ENCODE measurements around the gene CYP26A1.

CYP26A1 gene

DNA sequence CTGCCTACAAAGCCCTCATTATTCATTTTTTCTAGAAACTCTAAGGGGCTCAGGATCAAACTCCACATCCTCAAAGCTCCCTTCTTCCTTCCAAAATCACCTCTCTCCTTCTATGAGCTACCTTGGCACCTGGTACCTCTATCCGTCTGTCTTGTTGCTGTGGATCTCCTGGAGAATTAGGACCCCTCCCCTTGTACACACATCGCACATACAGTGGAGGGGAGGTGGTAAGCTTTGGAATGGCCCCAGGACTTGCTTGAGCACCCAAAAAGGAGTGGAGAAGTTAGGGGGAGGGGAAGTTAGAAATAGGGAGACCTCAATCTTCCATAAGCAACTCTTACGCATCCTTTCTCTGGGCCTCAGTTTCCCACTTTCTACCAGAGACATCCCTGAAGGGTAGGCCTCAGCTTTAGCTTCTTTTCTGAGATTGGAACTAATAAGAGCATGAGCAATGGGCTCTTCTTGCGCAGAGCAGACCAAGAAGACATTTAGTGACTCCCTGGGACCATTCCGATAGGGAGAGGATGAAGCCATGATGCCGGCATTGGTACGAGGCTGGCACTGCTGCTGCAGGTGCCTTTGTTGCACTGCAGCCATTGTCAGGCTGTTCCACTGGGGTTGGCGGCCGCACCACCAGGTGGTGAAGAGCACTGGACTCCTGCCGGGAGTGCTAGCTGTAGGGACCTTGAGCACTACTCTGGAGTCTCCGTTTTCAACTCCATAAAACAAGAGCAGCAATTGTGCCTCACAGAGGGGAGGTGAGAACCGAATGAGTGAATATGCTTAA, 8.6 kb upstream of the CYP26A1 start:
- no peak for DNase-seq

DNA sequence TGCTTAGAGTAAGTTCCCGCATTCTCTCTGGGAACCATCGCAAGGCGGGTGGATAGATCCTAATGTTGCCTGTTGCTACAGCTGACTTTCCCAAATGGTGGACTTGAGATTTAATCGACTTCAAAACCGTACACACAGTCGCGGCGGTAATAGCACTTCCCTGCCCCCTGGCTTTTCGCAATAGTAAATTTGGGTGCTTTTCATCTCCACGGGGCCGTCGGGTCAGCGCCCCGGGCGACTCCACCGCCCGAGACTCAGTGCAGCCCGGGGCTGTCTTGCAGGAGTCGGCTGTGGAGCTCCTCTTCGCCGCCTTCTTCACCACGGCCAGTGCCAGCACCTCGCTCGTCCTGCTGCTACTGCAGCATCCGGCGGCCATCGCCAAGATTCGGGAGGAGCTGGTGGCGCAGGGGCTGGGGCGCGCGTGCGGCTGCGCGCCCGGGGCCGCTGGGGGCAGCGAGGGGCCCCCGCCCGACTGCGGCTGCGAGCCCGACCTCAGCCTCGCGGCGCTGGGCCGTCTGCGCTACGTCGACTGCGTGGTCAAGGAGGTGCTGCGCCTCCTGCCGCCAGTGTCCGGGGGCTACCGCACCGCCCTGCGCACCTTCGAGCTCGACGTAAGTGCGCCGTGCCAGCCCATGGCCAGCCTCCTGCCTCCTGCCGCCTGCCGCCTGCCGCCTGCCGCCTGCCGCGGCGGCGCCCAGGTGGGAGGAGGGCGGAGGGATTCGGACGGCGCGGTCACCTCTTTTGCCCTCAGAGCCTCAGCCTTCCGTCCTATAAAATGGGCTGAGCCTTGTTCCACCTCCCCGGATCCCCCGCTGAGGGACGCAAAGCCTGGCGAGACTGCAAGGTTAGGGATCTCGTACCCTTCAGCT, 7.8 kb upstream of the CYP26A1 start:
- no peak for DNase-seq

DNA sequence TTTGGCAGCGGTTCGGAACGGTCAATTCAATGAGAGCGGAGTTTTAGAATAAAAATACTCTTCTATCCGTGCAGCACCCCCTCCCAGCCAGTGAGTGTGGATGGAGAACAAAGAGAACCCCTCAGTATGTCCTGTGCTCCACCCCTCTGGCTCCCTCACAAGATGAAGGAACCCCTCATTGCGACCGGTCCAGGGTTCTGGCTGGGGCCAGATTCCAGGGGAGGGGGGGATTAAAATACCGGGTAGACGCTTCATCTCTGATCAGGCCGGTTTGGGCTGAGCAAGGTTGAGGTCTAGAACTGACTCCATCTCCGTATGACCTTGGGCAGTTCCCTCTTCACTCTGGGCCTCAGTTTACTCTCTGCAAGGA, 7.2 kb upstream of the CYP26A1 start:
- DNase-seq: no peak

DNA sequence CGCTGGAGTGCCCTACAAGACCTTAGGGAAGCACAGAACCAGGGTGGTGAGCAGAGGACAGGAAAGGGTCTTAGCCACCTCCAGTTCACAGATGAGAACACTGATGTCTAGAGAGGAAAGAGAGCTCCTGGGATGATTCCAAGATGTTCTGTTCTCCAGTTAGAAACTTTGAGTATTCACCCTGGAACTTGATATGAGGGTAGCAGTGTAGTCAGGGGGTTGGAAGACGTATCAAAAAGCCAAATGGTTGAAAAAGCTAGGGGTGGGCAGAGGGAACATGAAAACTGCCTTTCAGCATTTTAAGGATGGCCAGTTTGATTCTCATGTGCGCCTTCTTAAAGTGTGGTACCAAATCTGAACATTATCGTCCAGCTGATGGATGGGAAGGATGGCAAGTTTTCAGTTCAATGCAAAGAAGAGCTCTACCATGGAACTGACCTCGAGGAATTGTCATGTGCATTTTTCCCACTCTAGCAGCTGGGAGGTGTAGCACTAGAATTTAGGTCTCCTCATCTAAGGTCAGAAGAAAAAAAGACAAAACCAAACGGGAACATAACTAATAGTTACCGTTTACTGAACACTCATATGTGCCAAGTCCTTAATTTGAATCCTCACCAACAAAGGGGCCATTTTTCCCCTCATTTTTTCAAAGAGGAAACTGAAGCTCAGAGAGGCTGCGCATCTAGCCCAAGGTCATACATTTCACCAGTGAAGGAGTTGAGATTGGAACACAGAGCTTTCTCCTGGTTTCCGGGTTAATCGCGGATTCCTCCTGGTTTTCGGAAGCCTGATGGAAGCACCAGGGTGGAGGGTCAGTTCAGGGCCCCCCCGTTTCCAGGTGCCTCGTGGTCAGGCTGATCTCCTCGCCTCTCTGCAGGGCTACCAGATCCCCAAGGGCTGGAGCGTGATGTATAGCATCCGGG, 6.0 kb upstream of the CYP26A1 start:
- DNase-seq: no peak

DNA sequence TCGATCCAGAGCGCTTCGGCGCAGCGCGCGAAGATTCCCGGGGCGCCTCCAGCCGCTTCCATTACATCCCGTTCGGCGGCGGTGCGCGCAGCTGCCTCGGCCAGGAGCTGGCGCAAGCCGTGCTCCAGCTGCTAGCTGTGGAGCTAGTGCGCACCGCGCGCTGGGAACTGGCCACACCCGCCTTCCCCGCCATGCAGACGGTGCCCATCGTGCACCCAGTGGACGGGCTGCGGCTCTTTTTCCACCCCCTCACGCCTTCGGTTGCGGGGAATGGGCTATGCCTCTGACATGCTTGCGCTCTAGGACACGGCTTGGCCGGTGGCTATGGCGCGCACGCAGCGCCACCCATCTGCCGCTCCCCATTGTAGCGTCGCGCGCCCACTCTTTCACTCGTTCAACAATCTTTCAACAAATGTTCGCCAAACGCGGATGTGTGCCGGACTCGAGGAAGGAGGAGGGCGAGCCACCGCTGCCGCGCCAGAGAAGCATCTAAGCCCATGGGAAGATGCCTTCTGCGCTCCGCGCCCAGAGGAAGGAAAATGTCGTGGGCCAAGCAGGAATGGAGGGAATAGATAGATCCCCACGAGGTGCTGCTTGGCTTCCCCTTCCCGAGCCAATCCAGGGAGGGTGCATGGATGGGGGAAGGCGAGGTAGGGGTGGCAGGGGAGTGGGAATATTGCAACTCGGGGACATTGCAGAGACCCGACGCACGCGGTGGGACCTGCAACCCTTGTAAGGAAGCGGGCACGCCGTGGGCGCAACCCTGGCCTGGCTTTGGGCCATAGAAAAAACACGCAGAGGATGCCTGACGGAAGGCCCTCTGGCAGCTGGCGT, 5.1 kb upstream of the CYP26A1 start:
- DNase-seq: no peak

DNA sequence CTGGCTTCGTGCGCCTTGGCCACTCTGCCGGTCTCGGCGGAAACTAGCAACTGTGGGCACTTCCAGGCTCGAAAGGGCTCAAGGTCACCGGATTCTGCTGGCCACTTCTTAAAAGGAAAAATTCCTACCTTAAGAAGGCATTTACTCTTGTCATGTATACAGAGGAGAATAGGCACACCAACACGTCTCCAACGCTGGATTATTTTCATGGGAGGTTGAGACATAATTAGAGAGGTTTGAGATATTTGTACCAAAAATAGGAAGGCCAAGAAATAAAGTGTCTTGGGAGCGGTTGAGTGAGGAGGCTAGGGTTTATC, 4.5 kb upstream of the CYP26A1 start:
- no peak for DNase-seq

DNA sequence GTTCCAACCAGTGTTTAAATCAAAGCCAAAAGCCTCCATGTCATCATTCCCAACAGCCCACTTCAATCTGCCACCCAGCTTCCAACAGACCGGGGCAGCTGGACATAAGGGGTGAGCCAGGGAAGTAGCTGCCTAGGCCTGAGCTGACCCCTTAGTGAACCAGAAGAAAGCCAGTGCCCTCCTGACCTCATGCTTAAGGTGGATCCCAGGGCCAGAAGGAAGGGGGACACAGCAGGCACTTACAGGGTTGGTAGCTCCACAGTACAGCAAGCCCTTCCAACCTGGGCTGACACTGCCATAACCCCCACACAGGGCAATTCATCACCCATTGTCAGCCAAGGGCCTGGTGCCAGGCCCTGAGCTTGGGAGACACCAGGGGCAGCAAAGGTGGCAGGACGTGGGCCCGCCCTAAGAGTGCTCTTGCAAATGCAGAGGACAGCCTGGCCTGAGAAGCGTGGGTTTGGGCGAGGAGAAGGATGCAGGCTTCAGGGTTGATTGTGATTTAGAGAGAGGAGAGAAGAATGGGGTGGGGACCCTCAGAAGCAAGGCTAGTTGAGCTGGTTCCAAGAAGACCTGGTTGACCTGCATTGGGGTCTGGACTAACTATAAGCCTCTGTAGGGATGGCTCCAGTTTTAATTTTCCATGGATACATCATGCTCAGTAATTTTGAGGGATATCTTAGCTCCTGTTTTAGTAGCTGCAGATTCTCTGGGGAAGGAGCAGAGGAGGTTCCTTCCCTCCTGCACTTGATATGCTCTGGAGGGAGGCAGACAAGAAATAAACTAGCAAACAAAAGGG, 3.1 kb upstream of the CYP26A1 start:
- no peak for DNase-seq

DNA sequence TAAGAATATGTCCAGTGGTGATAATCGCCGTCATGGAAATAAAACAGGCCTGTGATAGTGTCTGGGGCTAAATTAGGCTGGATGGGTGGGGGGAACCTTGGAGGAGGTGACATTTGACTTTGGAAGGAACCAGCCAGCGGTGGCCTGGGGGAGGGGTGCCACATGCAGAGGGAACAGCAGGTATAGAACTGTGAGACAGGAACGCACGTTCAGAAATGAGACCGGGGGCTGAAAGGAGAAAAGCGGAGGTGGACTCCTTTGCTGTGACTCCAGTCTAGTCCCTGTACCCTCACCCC, 2.6 kb upstream of the CYP26A1 start:
- no peak for DNase-seq

DNA sequence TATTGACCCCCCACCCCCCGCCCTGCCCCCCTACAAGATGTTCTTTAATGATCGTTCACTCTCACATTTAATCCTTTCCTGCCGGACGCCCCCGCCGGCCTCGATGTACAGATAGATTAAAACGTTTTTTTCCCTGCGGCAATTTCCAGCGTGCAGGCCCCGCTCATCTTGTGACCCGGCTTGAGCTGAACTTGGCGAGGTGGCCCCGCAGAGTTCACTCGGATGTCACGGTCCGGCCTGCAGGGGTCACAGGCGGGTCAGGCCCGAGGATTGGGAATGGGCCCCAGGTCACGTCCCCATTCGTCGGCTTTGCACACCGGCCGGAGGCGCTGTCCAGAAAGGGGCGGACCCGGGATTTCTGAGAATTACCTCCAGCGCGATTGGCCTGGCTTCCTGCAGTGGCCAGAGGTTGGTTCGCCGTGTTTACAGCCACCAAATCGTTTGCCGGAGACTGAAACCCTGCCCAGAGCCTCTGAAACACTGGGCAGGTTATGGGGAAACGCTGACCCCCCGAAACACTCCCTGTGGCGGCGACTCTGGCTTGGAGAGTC, 1.9 kb upstream of the CYP26A1 start:
- no peak for DNase-seq

DNA sequence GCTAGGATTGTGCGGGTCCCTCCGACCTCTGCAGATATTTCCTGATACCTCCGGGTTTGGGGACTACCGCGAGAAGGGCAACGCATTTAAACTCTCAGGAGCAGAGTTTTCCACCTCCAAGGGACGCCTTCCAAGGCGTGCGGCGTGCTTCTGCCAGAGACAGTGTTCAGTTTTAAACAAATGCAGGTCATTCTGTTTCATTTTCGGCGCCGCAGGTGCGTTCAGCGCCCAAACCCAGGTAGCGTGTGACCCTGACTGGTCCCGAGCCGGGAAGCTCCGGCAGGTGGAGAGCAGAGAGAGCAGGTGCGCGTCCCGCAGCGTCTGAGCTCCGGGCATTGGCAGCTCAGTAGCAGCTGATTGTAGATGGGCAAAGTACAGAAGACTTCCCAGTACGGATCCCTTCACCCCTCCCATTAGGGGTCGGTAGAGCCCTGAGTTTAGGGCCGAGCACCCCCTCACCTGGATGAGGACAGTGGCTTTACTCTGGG, 1.4 kb upstream of the CYP26A1 start:
- DNase-seq: no peak

DNA sequence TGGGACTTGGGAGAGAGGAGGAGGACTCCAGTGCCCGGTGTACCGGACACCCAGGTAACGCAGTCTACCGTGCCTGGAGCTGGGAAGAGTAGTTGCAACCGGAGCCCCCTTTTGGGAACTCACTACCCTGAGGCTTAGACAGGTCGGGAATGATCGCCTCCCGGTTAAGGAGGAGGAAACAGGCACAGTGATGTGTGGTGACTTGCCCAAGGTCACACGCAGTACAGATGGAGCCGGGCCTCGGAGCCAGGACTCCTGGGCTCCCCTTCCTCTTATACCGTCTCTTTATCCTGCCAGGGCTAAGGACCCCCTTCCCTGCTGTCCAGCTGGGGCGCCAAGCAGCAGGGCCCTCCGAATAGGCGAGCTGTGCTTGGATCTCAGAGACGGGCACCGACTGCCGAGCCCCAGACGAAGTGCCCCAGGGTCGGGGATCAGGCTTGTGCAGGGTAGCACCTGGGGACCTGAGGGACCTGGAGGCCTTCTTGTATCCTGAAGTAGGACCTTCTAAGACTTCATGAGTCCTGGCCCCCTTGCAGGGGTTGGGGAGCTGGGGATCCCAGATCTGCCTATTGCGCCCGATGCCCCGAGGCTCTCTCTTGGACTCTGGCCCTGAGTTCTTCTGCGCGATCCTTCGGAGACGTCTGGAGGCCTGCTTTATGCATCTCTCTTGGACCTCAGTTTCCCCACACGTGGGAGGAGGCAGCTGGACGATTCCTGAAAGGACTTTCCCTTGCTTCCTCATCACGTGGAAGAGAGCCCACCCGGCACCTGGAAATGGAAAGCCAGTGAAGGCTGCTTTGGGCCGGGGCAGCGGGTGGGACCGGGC, 767 bp upstream of the CYP26A1 start:
- DNase-seq: no peak

DNA sequence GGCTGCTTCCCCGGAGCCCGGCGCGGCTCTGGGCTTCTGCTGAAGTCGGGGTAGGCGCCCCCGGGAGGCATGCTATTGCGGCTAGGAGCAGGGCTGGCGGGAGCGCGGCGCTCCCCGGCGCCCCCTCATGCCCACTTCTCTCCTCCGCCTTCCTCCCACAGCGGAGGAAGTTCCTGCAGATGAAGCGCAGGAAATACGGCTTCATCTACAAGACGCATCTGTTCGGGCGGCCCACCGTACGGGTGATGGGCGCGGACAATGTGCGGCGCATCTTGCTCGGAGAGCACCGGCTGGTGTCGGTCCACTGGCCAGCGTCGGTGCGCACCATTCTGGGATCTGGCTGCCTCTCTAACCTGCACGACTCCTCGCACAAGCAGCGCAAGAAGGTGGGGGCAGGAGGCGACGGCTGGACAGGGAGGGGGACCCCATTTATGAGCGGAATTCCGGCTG, 479 bp downstream of the CYP26A1 start:
- DNase-seq: no peak

DNA sequence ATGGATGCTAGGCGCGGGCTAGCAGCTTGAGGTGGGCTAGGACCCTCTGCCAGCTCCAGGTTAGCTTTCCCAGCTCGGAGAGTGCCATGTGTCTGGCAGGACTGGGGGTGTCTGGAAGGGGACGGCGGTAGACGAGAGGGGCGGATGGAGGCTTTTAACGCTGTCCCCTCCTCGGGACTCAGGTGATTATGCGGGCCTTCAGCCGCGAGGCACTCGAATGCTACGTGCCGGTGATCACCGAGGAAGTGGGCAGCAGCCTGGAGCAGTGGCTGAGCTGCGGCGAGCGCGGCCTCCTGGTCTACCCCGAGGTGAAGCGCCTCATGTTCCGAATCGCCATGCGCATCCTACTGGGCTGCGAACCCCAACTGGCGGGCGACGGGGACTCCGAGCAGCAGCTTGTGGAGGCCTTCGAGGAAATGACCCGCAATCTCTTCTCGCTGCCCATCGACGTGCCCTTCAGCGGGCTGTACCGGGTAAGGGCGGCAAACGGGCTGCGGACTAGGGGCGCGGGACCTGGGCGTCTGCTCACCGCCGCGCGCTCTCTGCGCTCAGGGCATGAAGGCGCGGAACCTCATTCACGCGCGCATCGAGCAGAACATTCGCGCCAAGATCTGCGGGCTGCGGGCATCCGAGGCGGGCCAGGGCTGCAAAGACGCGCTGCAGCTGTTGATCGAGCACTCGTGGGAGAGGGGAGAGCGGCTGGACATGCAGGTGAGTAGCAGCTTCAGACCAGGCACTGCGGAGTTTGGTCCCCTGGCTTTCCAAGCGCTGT, 1.1 kb downstream of the CYP26A1 start:
- DNase-seq: no peak

DNA sequence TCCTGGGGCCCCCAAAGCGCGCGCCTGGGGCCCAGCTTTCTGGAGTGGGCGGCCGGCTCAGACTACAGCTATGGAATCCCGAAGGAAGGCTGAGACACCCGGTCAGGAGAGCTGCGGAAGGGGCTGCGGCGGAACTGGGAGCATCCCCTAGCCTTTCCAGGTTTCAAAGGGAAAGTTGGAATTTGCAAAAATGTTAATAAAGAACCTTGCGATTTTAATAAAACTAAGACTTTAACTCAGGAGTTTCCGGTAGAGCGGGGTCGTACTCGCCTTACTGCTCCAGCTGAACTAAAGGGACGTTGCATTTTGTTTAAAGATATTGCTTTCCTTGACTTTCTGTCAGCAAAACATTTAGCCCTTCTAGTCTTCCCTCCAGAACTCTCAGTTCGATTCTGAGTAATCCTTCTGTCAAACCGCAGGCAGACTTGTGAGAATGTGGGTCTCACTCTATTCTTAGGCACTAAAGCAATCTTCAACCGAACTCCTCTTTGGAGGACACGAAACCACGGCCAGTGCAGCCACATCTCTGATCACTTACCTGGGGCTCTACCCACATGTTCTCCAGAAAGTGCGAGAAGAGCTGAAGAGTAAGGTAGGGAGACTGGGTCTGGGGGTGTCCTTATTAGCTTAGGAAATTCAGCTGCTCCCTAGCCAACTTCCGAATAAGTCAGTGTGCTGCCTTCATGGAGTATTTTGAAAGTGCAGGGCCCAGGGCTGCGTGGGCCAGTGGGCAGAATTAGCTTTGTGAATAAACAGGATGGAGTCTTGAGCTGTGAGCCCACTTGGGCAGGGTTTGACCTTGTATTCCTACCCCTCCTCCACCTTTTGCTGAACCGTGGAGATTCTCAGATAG, 1.9 kb downstream of the CYP26A1 start:
- no peak for DNase-seq

DNA sequence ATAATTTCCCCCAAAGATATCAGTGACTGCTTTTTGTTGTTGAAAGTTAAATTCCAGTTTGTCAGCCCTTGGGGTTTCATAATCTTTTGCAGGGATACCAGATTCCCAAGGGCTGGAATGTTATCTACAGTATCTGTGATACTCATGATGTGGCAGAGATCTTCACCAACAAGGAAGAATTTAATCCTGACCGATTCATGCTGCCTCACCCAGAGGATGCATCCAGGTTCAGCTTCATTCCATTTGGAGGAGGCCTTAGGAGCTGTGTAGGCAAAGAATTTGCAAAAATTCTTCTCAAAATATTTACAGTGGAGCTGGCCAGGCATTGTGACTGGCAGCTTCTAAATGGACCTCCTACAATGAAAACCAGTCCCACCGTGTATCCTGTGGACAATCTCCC, 3.2 kb downstream of the CYP26A1 start:
- DNase-seq: no peak

DNA sequence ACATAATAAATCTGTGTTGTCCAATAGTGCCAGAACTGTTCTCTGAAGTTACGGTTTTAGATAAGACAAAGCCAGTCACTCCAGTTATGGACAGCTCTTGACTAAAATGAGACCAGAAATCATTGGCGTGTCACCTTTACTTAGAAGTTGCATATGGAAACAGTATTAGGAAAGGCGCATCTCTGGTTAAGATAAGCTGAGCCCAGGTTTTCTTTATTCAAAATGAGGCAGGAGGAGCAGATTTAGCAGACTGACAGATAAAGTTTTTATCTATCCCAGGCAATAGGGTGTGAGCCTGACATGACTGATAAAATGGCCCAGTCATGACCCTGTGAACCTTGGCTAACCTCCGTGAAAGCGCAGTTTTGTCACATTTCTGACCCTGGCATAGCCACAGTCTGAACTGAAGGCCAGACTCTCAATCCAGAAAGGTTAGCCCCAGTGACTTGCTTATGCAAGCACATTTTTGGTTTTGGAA, 4.2 kb downstream of the CYP26A1 start:
- DNase-seq: no peak

DNA sequence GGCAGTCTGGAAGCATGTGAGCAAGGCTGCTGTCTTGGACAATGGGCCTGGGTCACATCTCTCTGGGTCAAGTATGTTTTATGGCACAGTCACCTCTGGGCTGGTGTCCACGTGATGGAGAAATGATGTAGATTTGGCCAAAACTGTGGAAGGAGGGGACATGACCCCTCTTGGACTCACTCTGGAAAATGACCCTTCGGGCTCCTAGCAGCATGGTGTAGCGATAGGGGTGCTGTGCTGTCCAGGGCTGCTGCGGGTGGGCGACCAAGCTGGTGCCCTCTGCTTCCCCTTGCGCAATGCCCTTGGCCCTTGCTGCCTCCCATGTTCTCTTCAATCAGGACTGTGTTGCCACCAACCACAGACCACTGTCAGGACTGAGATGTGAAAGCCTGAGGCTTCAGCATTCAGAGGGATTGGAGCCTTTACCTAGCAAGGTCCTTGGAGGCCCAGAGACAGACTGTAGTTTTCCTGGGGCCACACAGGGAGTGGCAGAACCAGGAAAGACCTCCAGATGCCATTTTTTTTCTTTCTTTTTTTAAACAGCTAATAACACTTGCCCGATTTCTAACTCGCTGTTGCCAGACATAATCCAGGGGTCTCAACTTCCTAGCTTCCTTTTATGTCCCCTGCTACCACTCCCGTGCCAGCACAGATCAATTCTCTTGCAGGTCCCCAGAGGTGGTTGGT, 6.1 kb downstream of the CYP26A1 start:
- DNase-seq: no peak
